Renal cortical epithelial cell (primary cell): Measurements from ENCODE around the gene DAZAP2. TPM values are rescaled to one million over a fixed set of nuclear protein-coding genes. Genes with fewer than 3 reads are reported as not detected.
A peak's percentile ranks its signal among the peaks of the same experiment; 100 is the strongest.
"Not testable (repeated sequence)": the region's sequence is repeated elsewhere in the genome, so short reads cannot be mapped to it uniquely, and the experiment has no call there.

ENCODE experiments used
- DNase-seq: peaks from one replicate; pipeline ENCODE4 v3.0.0-alpha.2; 2011; ENCODE audit warnings: low read depth
- total RNA-seq: library from RNA; depleted of rRNA; stranded (reverse); fragments of >200 nt; gene quantifications from 2 replicates; pipeline ENCODE4 v1.2.3, GENCODE V29; 2014

The DAZAP2 gene
- total RNA-seq, 1 donor from 2014 or later, result 170 TPM

DNA sequence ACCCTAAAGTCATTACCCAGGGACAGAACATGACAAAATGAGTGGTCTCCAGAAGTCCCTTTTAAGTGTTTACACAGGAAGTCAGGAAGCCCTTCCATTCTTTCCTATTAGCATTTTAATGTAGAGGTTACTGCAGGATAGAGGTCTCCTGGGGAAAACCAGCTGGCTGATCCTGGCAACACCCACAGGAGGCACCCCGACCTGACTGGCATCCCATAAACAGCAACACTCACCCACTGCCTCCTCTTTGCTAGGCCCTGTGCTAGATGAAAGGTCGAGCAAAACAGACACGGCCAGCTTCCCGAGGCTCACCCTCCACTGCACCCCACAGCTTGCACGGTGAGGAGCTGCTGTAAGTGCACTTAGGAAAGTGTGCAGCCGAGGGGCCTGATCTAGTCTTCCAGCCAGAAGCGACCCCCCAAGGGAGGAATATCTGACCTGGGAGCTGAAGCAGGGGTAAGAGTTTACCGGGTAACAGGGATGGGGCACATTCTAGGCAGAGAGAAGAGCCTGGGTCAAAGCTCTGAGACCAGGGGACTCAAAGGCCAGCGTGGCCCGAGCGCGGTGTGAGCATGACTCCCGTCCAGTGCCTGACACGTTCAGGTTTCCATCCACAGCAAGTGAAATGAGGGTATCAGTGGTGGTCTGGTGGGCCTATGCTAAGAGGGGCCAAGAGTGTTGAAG lies 9.0 kb downstream of the DAZAP2 start:
- no peak for DNase-seq

DNA sequence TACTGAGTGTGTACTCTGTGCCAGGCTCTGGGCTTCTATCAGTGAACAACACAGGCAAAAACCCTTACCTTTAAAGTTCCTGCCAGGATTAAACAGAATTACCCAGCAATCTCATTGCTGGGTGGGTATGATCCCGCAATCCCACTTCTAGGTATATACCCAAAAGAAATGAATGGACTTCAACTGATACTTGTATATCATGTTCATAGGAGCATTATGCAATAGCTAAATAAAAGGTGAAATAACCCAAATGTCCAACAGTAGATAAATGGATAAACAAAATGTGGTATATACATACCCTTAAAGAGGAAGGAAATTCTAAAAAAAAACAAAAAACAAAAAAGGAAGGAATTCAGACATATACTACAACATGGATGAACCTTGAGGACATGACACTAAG lies 14.7 kb downstream of the DAZAP2 start:
- DNase-seq, result no peak

DNA sequence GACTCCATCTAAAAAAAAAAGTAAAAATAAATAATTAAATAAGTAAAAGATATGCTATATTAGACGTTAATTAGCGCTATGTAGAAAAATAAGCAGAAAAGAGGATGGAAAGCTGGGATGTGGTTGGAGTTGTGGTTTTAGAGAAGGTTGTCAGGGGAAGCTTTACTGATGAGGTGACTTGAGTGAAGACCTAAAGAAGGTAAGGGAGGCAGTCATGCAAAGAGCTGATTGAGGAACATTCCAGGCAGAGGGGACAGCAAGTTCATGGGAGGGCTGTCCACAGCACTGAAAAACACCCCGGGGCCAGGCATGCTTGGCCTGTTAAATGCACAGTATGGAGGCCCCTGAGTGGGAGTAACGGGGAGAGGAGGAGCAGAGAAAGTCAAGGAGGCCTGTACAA lies 15.9 kb downstream of the DAZAP2 start:
- DNase-seq, result peak; percentile 70

DNA sequence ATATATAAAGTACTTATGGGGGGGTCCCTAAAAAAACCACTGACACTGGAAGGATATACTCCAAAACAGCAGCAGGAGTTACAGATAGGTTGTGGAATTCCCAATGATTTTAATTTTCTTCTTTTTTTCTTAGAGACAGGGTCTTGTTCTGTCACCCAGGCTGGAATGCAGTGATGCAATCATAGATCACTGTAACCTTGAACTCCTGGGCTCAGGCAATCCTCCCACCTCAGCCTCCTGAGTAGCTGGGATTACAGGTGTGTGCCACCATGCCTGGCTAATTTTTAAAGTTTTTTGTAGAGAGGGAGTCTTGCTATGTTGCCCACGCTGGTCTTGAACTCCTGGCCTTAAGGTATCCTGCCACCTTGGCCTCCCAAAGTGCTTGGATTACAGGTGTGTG lies 21.0 kb downstream of the DAZAP2 start:
- not testable (repeated sequence) for DNase-seq

DNA sequence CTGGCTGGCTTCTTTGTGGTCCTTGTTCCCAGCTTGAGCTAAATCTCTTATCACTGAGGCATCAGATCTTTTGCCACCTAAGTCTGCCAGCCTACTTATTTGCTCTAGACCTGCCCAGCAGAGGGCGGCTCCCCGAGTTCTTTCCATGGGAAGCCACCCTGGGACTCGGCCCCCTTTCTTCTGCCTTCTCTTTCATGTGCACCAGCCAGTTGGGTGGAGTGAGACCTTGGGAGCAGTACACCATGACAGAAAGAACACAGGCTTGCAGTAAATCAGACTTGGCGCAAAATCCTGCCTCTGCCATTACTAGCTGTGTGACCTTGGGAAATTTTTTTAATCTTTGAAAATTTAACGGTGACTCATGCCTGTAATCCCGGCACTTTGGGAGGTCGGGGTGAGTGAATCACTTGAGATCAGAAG lies 24.1 kb downstream of the DAZAP2 start:
- DNase-seq, result peak; percentile 73

DNA sequence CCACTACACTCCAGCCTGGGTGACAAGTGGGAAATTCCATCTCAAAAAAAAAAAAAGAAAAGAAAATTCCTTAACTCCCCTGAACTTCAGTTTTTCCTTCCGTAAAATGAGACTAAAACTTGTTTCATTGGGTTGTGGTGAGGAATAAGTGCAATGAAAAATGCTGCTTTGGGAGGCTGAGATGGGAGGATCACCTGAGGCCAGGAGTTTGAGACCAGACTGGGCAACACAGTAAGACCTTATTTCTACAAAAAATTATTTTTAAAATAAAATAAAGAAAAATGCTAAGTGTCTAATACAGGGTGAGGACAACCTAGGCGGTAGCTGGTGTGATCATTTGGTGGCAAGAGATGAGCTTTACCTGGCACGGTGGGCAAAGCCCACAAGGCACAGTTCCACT lies 24.7 kb downstream of the DAZAP2 start:
- DNase-seq, result no peak

DNA sequence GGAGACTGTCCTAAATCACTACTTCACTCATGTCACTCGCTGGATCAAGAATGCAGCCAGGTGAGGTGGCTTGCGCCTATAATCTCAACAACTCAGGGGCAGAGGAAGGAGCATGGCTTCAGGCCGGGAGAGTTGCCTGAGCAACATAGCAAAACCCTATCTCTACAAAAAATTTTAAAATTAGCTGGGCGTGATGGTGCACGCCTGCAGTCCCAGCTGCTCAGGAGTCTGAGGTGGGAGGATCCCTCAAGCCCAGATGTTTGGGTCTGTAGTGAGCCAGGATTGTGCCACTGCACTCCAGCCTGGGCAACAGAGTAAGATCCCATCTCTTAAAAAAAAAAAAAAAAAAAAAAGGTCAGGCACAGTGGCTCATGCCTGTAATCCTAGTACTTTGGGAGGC lies 25.7 kb downstream of the DAZAP2 start:
- DNase-seq, result no peak

DNA sequence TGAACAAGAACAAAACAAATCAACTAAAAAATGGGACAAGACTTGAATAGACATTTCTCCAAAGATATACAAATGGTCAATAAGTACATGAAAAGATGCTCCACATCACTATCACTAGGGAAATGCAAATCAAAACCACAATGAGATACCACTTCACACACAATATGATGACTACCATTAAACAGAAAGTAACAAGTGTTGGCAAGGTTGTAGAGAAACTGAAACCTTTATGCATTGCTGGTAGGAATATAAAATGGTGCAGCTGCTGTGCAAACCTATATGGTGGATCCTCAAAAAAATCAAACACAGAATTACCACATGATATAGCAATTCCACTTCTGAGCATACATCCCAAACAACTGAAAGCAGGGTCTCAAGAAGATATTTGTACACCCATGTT lies 26.4 kb downstream of the DAZAP2 start:
- no peak for DNase-seq

DNA sequence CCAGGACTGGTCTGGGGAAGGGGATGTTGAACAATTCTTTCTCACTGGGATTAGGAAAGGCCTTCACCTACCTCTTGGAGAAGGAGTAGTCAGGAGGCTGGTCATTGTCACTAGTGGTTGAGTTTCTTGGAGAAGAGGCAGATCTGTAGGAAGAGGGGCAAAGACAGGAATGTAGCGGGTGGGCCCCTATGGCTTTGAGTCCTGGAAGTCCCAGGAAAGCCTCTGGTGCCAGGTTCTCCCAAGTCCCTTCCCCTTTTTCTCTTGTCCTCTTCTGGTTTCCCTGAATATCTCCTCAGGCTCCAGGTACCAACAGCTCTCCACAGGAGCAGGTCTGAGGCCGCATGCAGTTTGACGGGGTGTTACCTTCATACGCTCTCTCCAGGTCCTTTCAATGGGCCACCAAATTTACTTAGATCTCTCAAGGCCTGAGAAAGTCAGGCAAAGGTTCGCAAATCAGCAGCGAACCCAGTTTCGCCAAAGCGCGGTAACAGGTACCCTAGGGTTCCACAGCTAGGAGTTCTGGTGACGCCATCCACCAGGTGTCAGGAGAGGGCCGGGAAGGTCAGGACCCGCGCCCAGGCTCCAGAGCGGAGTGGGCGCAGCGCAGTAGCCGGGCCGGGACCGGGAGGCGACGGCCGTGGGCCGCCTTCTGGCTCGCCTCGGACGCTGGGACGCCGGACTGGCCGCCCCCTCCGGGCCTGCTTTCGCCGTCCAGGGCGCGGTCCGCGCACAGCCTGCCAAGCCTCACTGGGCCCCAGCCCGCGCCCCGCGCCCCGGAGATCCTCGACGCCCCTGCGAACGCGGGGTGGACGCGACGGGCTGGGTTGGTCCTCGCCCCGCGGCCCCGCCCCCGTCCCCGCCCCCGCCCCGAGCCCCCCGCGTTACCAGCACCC lies 30.8 kb downstream of the DAZAP2 start:
- DNase-seq, result peak; percentile 36

DNA sequence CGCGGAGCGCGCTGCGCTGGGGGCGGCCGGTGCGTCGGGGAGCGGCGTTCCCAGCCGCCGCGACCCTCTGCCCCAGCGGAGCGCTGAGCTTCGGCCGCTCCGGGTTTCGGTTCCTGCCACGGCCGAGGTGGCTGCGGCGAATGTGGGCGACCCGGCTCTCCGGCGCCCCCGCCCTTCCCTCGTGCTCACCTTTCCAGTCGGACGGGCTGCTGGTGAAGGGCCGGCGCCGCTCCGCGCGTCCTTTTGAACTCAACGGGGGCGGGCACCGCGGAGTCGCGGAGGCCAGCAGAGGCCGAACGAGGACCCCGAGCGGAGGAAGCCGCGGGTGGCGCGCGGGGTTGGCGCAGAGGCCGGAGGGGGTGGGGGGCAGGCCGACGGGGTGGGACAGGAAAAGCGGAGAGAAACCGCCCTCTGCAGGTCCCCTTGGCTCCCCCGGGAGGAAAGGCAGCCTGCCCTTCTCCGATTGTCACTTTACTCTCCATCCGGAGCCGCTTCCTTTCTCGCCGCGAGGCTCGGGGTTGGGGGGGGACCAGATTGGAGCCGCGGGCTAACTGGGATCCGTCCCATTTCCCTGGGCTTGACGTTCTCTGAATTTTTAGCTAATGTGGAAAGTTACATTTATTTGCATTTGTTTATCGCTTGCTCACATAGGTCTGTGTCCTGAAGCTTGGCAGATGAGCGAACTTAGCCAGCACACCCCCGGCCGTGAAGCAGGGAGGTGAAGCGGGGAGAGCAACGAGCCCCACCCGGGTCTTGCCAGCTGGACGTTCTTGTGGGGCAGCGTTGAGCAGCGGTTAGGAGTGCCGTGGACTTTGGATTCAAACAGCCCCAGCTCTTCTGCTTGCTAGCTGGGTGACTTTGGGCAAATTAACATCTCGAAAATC lies 31.7 kb downstream of the DAZAP2 start, which contains the start of gene SMAGP:
SMAGP (minus strand) TSS at position 349 of the 884 bp plus-strand sequence. CDS start 1,137 bp downstream, outside the sequence.
- no peak for DNase-seq

DNA sequence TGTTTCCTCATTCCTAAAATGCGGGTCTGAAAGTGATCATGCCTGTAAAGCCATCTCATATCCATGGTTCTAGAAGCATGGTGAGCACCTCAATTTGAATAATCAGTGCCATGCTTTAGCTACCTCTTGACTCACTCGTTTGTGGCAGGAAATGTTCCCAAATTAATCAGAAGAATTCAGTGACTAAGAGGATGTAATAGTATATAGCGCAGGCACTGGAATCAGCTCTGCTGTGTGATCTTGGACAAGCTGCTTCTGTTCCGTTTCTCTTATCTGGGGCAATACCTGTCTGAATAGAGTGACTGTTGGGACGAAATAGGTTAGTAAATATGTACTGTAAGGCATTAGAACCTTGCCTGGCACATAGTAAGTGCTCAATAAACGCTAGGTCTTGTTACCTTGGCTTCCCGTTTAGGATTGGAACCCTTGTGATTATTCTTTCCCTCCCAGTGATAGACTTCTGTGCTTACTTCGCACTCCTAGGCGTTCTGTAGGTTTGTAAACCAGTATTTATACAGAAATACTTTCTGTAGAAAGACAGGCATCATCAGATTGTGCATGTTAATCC lies 32.4 kb downstream of the DAZAP2 start:
- peak; percentile 91 for DNase-seq

DNA sequence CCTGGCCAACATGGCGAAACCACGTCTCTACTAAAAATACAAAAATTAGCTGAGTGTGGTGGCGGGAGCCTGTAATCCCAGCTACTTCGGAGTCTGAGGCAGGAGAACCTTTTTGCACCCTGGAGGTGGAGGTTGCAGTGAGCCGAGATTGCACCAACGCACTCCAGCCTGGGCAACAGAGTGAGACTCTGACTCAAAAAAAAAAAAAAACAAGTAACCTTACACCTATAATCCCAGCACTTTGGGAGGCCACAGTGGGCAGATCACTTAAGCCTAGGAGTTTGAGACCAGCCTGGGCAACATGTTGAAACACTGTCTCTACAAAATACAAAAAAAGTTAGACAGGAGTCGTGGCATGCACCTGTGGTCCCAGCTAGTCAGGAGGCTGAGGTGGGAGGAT lies 34.2 kb downstream of the DAZAP2 start:
- DNase-seq, result not testable (repeated sequence)

DNA sequence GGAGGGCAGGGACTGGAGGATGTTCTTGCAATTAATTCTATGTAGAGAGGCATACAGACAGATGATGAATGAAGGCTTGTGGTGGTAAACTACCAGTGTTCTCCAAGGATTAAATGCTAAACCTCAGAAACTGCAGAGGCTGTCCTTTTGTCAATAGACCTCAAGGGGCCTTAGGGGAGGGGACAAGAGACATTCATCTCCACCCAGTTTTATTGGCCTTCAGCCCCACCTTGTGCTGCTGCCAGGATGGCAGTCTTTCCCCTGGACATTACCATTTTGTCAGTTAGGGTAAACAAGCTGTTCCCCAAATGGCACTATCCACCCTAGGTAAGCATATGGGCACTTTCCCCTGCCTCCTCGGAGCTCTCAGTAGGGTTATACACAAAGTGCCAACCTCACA lies 36.5 kb downstream of the DAZAP2 start:
- no peak for DNase-seq

DNA sequence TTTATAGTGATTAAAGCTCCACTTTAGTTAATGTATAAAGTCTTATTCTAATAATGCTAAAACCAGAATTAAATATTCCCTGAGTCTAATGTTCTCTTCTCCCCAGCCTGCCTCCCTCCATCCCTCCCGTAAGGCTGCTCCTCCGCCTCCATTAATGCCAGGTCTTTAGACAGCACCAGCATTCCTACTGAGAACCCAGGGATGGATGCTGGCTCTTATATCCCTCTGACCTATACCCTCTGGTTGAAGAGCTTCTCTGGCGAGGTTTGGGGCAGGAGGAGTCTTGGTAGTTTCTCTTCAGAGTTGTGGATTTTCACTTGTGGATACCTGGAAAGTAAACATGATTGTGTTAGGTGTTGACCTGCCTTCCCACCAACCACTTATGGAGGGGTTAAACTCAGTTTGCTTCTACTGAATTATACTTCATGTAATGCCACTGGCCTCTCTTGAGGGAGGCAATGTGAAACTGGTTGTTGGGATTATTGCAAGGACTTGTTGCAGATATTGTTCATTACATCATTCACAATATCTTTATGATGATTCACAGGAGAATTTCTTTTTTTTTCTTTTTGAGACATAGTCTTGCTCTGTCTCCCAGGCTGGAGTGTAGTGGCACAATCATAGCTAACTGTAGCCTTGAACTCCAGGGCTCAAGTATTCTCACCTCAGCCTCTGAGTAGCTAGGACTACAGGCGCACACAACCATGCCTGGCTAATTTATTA lies 42.7 kb downstream of the DAZAP2 start:
- no peak for DNase-seq

DNA sequence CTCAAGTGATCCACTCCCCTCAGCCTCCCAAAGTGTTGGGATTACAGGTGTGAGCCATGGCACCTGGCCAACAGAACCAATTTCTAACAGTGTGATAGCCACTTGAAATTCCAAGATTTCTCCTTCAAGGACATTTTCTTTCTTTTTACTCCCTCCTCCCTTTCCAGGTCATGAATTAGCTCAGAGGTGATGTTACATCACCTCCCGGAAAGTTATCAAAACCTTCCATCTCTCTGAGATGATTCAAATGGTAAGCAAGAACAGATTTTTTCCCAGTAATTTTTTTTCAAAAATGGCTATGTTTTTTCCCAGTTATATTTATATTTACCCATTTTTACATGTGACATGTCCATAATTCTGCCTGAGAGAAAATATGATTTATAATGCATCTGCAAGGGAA lies 47.2 kb downstream of the DAZAP2 start:
- no peak for DNase-seq

DNA sequence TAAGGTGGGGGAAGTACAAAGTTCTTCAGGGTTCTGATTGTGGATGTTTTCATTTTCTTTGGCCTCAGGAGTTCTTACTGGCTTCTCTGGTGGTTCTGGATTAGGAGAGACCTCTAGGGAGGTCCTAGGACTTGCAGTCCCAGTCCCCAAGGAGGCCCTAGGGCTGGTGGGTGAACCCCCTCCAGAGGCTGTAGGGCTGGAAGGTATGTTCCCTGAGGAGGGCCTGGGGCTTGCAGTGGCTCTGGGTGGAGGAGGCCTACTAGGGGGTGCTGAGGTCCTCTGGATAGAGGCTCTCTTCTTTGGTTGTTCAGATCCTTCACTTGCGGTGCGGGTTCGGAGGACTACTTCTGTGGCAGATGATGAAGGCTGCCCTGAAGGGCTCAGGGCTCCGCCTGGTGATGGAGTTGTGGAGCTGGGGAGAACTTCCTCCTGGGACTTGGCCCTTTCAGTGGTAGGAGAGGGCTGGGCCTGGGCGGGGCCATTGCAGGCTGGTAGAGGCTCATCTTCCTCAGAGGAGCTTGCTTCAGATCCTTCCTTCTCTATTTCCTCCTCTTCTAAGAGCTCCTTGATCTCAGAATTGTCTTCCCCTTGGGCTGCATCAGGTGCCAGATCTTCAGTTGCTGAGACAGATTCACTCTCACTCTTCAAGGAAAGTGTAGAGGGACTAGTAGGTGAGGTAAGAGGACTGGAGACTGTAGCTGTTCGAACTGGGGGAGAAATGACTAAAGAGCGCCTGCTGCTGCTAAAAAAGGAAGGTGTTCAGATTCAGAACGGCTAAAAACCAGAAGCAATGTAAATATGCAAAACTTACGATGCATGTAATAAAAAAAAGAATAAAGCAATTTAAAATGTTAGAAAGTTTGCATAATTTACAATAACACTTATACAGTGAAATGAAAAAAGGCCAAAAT lies 53.2 kb downstream of the DAZAP2 start:
- DNase-seq, result not testable (repeated sequence)
